ENCODE measurements around the gene SCG3. TPM values are rescaled to one million over a fixed set of nuclear protein-coding genes. Genes with fewer than 3 reads are reported as not detected.

The SCG3 gene
- total and polyA plus RNA-seq, 2 donors, result 0.19 to 0.59 TPM

GRCh38 chr15:51718746-51719145, 37.4 kb downstream of the SCG3 start:
- Histone ChIP-seq H3K4me1 (ENCODE audit: control insufficient read depth in 2 of 2, insufficient read depth in 2 of 2, low read length in 2 of 2) (no peaks in the 10 kb centered on the region), H3K27ac (ENCODE audit: low read depth in 1 of 2, low read length in 1 of 2) (no peak overlapping the region), H3K9me3 (ENCODE audit: control insufficient read depth in 2 of 2, insufficient read depth in 1 of 2, low read length in 1 of 2) (no peaks in the 10 kb centered on the region), H3K27me3 (ENCODE audit: control insufficient read depth in 2 of 2, insufficient read depth in 1 of 2, low read length in 1 of 2) (no peaks in the 10 kb centered on the region), H3K4me3 (ENCODE audit: low read length in 2 of 2) (no peak overlapping the region), H3K36me3 (ENCODE audit: control insufficient read depth in 2 of 2, insufficient read depth in 2 of 2, low read length in 1 of 2) (peaks cover 10% of the 10 kb centered on the region in 2 donors)
- 91% methylated on average over 3 of the region's 3 CpGs for WGBS
- DNase-seq (ENCODE audit: low read depth in 6 of 9, low spot score in 9 of 9), result no peak

- Histone ChIP-seq H3K27ac (ENCODE audit: low read depth in 1 of 2, low read length in 1 of 2) (no peak overlapping the region), H3K27me3 (ENCODE audit: control insufficient read depth in 2 of 2, insufficient read depth in 1 of 2, low read length in 1 of 2) (no peaks in the 10 kb centered on the region), H3K9me3 (ENCODE audit: control insufficient read depth in 2 of 2, insufficient read depth in 1 of 2, low read length in 1 of 2) (no peaks in the 10 kb centered on the region), H3K4me1 (ENCODE audit: control insufficient read depth in 2 of 2, insufficient read depth in 2 of 2, low read length in 2 of 2) (no peaks in the 10 kb centered on the region), H3K4me3 (ENCODE audit: low read length in 2 of 2) (no peak overlapping the region), H3K36me3 (ENCODE audit: control insufficient read depth in 2 of 2, insufficient read depth in 2 of 2, low read length in 1 of 2) (peaks cover 10% of the 10 kb centered on the region in 2 donors)
- WGBS, result 91% methylated on average over 8 of the region's 8 CpGs
- DNase-seq (ENCODE audit: low read depth in 6 of 9, low spot score in 9 of 9), result no peak
Observed at GRCh38 chr15:51720201-51720995, 39.1 kb downstream of the SCG3 start.

GRCh38 chr15:51721199-51721960, 40.1 kb downstream of the SCG3 start:
- DNase-seq (ENCODE audit: low read depth in 6 of 9, low spot score in 9 of 9), result no peak
- Histone ChIP-seq H3K27me3 (ENCODE audit: control insufficient read depth in 2 of 2, insufficient read depth in 1 of 2, low read length in 1 of 2) (no peaks in the 10 kb centered on the region), H3K27ac (ENCODE audit: low read depth in 1 of 2, low read length in 1 of 2) (no peak overlapping the region), H3K4me3 (ENCODE audit: low read length in 2 of 2) (no peak overlapping the region), H3K36me3 (ENCODE audit: control insufficient read depth in 2 of 2, insufficient read depth in 2 of 2, low read length in 1 of 2) (peaks cover 10% of the 10 kb centered on the region in 2 donors), H3K9me3 (ENCODE audit: control insufficient read depth in 2 of 2, insufficient read depth in 1 of 2, low read length in 1 of 2) (no peaks in the 10 kb centered on the region), H3K4me1 (ENCODE audit: control insufficient read depth in 2 of 2, insufficient read depth in 2 of 2, low read length in 2 of 2) (no peaks in the 10 kb centered on the region)
- 94% methylated on average over 5 of the region's 5 CpGs for WGBS

GRCh38 chr15:51724199-51724598, 42.9 kb downstream of the SCG3 start:
- no peak for DNase-seq (ENCODE audit: low read depth in 6 of 9, low spot score in 9 of 9)
- Histone ChIP-seq H3K36me3 (ENCODE audit: control insufficient read depth in 2 of 2, insufficient read depth in 2 of 2, low read length in 1 of 2) (peaks cover 10% of the 10 kb centered on the region in 2 donors), H3K9me3 (ENCODE audit: control insufficient read depth in 2 of 2, insufficient read depth in 1 of 2, low read length in 1 of 2) (no peaks in the 10 kb centered on the region), H3K4me1 (ENCODE audit: control insufficient read depth in 2 of 2, insufficient read depth in 2 of 2, low read length in 2 of 2) (no peaks in the 10 kb centered on the region), H3K27me3 (ENCODE audit: control insufficient read depth in 2 of 2, insufficient read depth in 1 of 2, low read length in 1 of 2) (no peaks in the 10 kb centered on the region), H3K4me3 (ENCODE audit: low read length in 2 of 2) (no peak overlapping the region), H3K27ac (ENCODE audit: low read depth in 1 of 2, low read length in 1 of 2) (no peak overlapping the region)
- 95% methylated on average over 2 of the region's 2 CpGs for WGBS

- Histone ChIP-seq H3K27ac (ENCODE audit: low read depth in 1 of 2, low read length in 1 of 2) (no peak overlapping the region), H3K27me3 (ENCODE audit: control insufficient read depth in 2 of 2, insufficient read depth in 1 of 2, low read length in 1 of 2) (no peaks in the 10 kb centered on the region), H3K36me3 (ENCODE audit: control insufficient read depth in 2 of 2, insufficient read depth in 2 of 2, low read length in 1 of 2) (peaks cover 10% of the 10 kb centered on the region in 2 donors), H3K4me3 (ENCODE audit: low read length in 2 of 2) (no peak overlapping the region), H3K4me1 (ENCODE audit: control insufficient read depth in 2 of 2, insufficient read depth in 2 of 2, low read length in 2 of 2) (no peaks in the 10 kb centered on the region), H3K9me3 (ENCODE audit: control insufficient read depth in 2 of 2, insufficient read depth in 1 of 2, low read length in 1 of 2) (no peaks in the 10 kb centered on the region)
- 38% methylated on average over 1 of the region's 1 CpG for WGBS
- no peak for DNase-seq (ENCODE audit: low read depth in 6 of 9, low spot score in 9 of 9)
Observed at GRCh38 chr15:51724673-51725072, 43.4 kb downstream of the SCG3 start.

GRCh38 chr15:51726302-51727073, 45.2 kb downstream of the SCG3 start:
- H3K27ac ChIP-seq (ENCODE audit: low read depth in 1 of 2, low read length in 1 of 2), result no peak overlapping the region
- no peak for DNase-seq (ENCODE audit: low read depth in 6 of 9, low spot score in 9 of 9)
- WGBS, result 87% methylated on average over 5 of the region's 5 CpGs
- no peaks in the 10 kb centered on the region for H3K27me3 ChIP-seq (ENCODE audit: control insufficient read depth in 2 of 2, insufficient read depth in 1 of 2, low read length in 1 of 2)
- peaks cover 7 to 11% of the 10 kb centered on the region in 2 donors for H3K4me1 ChIP-seq (ENCODE audit: control insufficient read depth in 2 of 2, insufficient read depth in 2 of 2, low read length in 2 of 2)
- peaks cover 0 to 4% of the 10 kb centered on the region in 2 donors for H3K36me3 ChIP-seq (ENCODE audit: control insufficient read depth in 2 of 2, insufficient read depth in 2 of 2, low read length in 1 of 2)
- no peaks in the 10 kb centered on the region for H3K9me3 ChIP-seq (ENCODE audit: control insufficient read depth in 2 of 2, insufficient read depth in 1 of 2, low read length in 1 of 2)
- H3K4me3 ChIP-seq (ENCODE audit: low read length in 2 of 2), result no peak overlapping the region

- 96% methylated on average over 4 of the region's 4 CpGs for WGBS
- peaks cover 12 to 20% of the 10 kb centered on the region in 2 donors for H3K4me1 ChIP-seq (ENCODE audit: control insufficient read depth in 2 of 2, insufficient read depth in 2 of 2, low read length in 2 of 2)
- H3K27me3 ChIP-seq (ENCODE audit: control insufficient read depth in 2 of 2, insufficient read depth in 1 of 2, low read length in 1 of 2), result no peaks in the 10 kb centered on the region
- H3K4me3 ChIP-seq (ENCODE audit: low read length in 2 of 2), result no peak overlapping the region
- H3K36me3 ChIP-seq (ENCODE audit: control insufficient read depth in 2 of 2, insufficient read depth in 2 of 2, low read length in 1 of 2), result no peaks in the 10 kb centered on the region
- DNase-seq (ENCODE audit: low read depth in 6 of 9, low spot score in 9 of 9), result no peak
- no peaks in the 10 kb centered on the region for H3K9me3 ChIP-seq (ENCODE audit: control insufficient read depth in 2 of 2, insufficient read depth in 1 of 2, low read length in 1 of 2)
- H3K27ac ChIP-seq (ENCODE audit: low read depth in 1 of 2, low read length in 1 of 2), result no peak overlapping the region
Observed at GRCh38 chr15:51727141-51727897, 46.0 kb downstream of the SCG3 start.

- H3K36me3 ChIP-seq (ENCODE audit: control insufficient read depth in 2 of 2, insufficient read depth in 2 of 2, low read length in 1 of 2), result no peaks in the 10 kb centered on the region
- peak in 7 of 9 donors; percentile 49 to 84 (median 60) for DNase-seq (ENCODE audit: low read depth in 6 of 9, low spot score in 9 of 9)
- peaks cover 32 to 62% of the 10 kb centered on the region in 2 donors for H3K4me1 ChIP-seq (ENCODE audit: control insufficient read depth in 2 of 2, insufficient read depth in 2 of 2, low read length in 2 of 2)
- 18% methylated on average over 5 of the region's 5 CpGs for WGBS
- no peaks in the 10 kb centered on the region for H3K9me3 ChIP-seq (ENCODE audit: control insufficient read depth in 2 of 2, insufficient read depth in 1 of 2, low read length in 1 of 2)
- peak overlapping the region; percentile 92 to 98 for H3K27ac ChIP-seq (ENCODE audit: low read depth in 1 of 2, low read length in 1 of 2)
- H3K4me3 ChIP-seq (ENCODE audit: low read length in 2 of 2), result peak overlapping the region; percentile 41 to 51
- H3K27me3 ChIP-seq (ENCODE audit: control insufficient read depth in 2 of 2, insufficient read depth in 1 of 2, low read length in 1 of 2), result no peaks in the 10 kb centered on the region
Observed at GRCh38 chr15:51731549-51732267, 50.4 kb downstream of the SCG3 start.
